LHCN-M2 (cell line): ENCODE measurements around the gene MYL1. TPM values are rescaled to one million over a fixed set of nuclear protein-coding genes. Genes with fewer than 3 reads are reported as not detected.

Experiments used
- DNase-seq: peaks from one replicate; pipeline ENCODE4 v3.0.0-alpha.2; 2012; ENCODE audit warnings: low read depth
- polyA plus RNA-seq: library from polyadenylated mRNA; unstranded; fragments of >200 nt; gene quantifications from one replicate; pipeline ENCODE4 v1.2.1, GENCODE V29; 2012; ENCODE audit warnings: missing spikeins
- total RNA-seq: library from RNA; depleted of rRNA; stranded (reverse); fragments of >200 nt; gene quantifications from 2 replicates; pipeline ENCODE4 v1.2.3, GENCODE V29; 2014; rRNA removed

The MYL1 gene
- total RNA-seq, result 0.34 TPM in 1 of 2 replicates, not detected in the other
- polyA plus RNA-seq, result 3.6 TPM

DNA sequence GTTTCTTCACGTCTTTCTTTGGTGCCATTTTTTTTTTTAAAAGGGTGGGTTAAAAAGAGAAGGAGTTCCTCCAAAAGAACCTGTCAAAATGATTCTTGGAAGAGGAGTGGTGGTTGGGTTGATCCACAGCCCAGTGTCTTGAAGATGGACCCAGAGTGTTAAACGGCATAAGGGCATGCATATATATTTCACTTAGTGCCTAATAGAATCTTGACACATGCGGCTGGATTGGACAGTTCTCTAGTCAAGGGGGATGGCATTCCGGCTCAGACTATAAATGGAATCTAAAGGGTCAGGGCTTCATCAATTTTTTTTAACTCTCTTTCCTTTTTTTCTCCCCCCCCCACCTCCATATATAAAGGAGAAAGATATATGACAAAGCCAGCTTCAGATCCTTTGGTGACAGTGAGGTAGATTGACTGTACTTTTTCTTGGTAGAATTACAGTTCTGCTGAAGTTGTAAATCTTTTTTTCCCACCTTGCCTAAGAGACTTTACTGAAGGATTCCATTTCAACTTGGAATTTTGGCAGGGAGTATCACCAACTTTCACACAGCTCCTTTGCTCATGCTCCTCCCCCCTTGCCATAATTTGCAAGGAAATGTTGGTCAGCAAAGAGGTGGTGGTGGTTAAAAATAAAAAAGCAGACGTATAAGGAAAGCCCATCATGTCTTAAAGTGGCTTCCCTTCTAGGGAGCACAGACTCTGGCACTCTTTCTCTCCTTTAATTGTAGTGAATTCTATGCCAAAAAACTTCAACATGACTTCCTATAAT, at the start of gene MYL1:
TSS of gene MYL1 (minus strand) at position 160 of the 774 bp plus-strand sequence. CDS start at position 28, 132 bp downstream.
- DNase-seq, result no peak

DNA sequence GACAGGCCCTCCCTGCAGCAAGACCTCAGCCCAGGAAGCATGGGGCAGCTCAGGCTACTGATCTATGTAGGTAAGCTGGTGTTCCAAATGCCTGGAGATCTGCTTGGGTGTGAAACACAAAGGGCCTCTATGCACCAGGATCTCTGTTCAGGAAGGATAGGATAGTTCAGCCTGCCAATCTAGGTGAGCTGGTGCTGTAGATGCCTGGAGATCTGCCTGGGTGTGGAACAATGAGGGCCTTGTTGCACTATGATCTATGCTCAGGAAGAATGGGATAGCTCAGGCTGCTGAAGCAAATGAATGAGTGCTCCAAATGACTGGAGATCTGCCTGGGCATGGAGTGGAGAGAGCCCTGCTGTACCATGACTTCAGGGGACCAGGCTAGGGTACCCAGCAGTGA, 48.9 kb upstream of the MYL1 start:
- no peak for DNase-seq

DNA sequence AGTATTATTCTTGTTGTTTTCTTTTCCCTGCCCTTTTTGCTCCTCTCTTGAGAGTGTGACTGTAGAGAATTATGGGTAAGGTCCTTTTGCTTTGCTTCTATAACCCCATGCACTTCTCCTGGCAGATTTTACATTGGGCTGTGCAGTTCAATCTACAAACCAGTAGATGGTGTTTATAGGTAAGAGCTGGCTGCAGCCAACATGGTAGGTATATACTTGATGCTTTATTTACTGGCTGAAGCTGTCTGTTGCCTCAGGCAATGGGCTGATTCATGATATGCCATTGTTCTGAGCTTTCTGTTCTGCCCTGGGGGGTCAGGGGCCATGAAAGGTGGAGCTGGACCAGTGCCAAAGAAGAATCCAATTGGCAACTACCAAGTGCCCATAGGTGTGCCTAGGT, 48.3 kb upstream of the MYL1 start:
- DNase-seq, result no peak

DNA sequence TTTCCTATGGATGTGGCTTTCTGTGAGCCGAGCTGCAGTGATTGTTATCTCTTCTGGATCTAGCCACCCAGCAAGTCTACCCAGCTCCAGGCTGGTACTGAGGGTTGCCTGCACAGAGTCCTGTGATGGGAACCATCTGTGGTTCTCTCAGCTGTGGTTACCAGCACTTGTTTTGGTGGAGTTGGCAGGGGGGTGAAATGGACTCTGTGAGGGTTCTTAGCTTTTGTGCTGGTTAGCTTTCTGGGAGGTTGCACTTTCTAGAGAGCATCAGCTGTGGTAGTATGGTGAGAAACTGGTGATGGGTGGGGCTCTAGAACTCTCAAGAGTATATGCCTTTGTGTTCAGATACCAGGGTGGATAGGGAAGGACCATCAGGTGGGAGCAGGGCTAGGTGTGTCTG, 45.4 kb upstream of the MYL1 start:
- DNase-seq, result no peak

DNA sequence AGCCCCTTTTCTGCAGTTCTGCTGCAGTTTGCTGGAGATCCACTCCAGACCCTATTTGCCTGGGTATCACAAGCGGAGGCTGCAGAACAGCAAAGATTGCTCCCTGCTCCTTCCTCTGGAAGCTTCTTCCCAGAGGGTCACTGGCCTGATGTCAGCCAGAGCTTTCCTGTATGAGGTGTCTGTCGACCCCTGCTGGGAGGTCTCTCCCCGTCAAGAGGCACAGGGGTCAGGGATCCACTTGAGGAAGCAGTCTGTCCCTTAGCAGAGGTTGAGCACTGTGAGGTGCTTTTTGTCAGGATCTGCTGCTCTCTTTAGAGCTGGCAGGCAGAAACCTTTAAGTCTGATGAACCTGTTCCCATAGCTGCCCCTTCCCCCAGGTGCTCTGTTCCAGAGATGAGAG, 42.0 kb upstream of the MYL1 start:
- DNase-seq, result no peak

DNA sequence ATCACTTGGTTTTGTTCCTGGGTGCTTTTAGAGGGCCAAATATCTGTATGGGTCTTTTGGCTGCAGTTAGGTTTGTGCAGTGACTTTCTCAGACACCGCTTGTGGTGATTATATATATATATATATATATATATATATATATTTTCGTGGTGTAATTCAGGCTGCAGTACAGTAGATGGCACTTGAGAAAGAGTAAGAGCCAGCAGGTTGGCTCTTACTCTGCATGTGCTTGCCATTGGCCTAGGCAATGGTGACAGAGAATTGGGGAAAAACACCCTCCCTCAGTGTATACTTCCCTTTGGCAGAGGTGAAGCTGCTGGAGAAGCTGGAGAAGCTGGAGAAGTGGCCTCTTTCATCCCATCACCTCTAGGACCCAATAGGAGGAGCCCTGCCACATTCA, 22.2 kb upstream of the MYL1 start:
- no peak for DNase-seq

DNA sequence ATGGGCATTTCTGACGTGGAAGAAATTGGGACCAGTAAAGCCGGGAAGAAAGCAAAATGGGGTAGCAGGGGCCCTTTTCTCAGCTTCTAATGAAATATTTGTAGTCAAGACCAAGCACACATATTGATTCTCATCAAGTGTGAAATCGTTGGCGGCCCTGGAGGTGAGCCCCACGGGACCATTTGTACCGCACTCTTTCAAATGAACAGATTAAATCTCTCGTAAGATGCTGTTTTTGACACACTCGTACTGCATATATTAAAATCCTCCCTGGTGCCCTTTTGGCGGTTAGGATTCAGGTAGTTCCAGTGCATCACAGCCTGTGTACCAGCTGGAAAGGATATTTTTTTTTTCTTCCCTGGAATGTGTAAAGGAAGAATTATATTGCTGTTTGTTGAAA, 9.9 kb upstream of the MYL1 start:
- no peak for DNase-seq

DNA sequence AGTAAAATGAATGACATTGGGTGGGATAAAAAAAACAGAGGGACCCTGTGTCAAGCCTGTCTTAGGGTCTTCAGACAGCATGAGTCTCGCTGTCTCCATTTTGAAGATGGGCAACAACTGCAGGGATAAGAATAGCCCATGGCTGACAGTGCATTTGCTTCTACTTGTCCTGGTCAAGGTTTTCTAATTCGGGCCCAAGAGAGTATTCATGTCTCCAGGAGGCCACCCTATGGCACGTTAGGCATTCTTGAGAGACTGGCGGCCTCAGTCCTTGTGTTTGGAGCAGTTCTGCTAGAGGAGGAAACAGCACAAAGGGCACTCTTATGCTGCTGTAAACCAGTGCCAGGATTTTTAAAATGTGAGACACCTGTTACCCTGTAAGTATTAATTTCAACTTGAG, 9.5 kb upstream of the MYL1 start:
- no peak for DNase-seq

DNA sequence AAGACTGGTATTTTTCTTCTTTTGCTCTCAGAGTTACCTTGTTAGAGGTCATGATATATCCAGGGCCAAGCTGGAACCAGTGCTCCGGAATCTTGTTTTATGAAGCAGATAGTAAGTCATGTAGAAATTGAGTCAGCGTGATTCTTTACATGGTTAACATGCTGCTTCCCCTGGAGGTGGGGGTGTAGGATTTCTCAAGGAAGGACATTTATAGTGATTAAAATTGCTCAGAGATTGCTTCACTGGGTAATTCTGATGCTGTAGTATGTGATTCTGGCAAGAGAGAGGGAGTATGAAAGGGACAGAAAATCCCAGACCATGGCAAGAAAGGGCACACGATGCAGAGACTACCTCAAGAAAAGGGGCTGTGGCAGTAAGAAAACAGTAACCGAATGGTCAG, 8.0 kb upstream of the MYL1 start:
- no peak for DNase-seq

DNA sequence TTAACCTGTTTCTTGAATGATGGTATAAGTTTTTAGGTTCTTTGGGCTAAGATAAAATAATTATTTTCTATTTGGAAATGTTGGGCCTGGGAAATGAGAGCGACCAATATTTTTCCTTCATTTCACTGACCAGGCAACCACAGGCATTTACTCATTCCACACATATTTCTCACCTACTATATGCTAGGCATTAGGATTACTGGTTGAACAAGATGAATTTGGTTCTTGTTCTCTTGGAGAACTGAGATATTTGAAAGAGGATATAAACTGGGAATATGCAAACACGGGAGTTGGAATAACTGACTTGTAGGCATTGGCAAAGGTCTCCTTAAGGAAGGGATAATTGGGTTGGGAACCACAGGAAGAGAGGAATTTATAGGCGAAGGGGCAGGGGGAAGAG, 3.9 kb upstream of the MYL1 start:
- DNase-seq, result peak; percentile 63

DNA sequence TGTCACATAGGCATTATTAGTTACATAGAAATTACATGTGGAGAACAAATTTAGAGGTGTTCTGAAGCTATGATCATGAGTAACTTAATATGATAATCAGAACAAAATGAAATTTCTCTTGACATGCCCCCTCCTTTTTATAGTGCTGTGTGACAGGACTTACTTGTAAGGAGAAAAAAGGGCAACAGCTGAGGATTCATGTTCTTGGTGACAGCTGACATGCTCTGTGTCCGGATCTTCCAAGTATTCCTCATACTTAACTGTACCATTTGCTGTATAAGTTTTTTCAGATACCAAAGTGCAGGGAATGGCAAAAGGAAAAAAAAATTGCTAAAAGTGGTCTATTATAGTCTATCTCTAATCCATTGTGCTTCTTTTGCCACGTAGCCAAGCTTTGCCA, 3.5 kb upstream of the MYL1 start:
- peak; percentile 75 for DNase-seq

DNA sequence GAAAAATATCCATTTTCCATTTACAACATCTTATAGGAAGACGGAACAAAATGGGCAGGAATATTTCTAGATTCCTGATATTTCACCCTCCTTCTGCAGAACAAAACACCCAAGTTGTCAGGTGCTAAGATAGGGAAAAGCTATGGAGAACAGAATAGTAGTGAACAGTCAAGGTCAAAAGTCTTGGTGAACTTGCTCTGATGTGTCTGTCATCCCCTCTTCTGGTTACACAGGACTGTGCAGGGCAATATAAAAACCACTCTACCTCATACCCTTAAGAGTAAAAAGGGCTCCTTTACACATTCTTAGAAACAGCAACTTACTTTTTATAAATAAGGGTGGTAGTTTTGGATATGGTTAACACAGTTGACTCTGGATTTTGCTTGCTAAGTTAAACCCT, 4.4 kb downstream of the MYL1 start:
- no peak for DNase-seq

DNA sequence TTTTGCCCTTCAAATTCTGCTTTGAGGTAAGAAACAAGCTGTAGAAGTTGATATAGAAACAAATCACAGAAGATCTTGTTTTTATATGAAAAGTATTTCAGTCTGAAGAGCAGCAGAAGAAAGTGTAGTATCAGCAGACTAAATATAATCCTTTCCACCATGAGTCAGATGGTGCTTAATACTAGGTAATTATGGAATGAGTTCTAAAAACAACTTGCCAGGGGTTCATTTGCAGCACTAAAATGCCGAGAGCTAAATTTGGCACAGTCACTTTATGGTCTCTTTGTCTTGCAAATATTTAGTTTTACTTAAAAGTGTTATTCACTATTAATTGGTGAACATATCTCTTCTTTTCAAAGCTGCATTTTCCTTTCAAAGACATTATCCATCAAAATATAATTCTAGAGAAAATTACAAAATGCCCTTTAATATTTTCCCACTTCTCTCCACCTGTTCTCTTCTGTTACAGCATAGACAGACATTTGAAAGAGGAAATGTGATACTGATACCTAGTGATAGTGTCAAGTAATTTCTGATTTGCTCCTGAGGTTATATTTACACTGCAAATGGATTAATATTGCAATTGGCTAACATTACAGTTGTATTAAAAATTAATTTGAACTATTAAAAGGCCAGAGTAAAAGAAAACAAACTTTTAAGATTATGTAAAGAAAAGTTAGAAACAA, 5.3 kb downstream of the MYL1 start:
- peak; percentile 14 for DNase-seq

DNA sequence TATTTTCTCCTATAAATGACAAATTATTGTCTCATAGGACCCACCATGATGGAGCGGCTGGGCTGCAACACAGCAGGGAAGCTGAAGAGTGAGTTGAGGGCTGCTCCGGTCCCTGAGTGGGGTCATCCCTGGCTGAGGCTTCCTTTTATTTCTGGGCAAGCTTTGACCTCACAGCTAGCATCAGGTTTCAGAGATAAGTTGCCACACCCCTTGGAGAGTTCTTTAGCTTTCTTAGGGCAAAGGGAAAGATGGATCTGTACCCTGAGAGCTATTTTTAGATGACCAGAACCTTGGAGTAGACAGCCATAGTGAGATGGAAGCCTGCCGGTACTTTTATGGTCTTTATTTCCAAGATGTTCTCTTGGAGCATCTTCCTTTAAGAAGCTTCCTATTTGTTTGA, 11.5 kb downstream of the MYL1 start:
- no peak for DNase-seq

DNA sequence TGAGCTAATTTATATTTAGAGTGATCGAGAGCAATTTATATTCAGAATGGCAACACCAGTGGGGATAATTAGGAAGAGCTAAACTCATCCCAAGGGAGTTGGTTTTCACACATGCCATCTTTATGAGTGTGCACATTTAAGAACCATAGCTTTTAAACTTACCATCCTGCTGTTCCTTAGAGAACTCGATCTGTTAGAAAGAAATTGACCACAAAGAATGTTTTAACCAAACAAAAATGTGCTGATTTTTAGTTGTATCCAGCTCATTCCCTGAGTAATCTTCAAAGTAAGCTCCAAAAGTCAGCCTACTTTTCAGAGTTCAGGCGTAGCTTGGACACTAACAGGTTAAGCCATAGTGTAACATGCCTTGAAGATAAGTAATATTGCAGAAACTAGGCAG, 12.6 kb downstream of the MYL1 start:
- DNase-seq, result peak; percentile 68

DNA sequence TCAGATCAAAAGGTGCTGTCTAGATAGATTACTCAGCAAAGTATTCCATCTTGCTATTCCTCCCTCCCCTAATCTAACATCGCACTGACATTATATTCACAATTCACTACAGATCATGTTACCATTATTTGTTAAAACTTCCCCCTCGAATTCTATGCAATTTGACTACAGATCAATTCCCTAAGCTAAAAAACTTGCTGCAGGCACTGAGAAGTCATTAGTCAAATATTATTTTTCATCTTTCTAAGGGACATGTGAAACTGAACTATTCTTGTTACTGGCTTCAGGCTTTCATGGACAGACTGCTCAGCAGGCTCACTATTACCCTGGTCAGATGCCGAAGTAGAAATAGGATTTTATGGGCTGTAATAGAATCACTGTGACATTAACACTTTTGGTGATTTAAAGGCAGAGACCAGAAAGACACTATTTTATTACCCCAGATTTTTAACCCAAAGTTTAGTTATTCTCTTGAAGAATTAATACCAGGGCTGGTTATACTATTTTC, 15.1 kb downstream of the MYL1 start:
- no peak for DNase-seq

DNA sequence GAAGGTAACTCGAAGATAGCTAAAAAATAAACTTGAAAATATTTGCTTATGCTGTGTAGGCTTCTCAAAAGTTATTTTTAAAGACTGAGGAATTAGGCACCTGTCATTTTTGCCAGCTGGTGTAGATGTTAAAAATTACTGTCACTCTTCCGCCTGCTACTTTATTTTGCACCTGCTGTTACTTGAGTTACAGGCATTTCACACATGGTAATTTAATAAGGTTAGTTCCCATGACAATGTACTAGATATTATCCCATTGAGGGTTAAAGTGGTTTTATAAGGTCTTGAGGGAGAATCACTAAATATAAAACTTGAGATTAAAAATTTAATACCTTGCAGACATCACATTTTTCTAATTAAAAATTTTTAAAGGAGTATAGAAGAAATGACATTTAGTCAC, 26.6 kb downstream of the MYL1 start:
- DNase-seq, result peak; percentile 61

DNA sequence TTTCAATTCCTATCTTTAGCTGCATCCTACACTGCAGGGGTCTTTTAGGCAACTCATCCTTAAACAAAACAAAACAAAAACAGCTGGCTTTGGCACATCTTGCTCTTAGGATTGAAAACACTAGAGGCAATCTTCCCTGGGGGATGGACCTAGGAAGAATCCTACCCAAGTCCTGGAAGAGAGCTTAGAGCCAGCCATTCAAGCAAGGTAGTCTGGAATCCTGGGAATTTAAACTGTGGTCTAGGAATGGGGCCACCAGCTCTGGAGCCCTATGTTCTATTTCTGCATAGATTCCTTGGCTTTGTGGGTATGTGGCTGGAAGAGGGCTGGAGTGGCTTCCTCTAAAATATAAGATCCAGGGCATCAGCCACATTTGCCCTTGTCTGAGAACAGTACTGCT, 27.7 kb downstream of the MYL1 start:
- DNase-seq, result peak; percentile 43

DNA sequence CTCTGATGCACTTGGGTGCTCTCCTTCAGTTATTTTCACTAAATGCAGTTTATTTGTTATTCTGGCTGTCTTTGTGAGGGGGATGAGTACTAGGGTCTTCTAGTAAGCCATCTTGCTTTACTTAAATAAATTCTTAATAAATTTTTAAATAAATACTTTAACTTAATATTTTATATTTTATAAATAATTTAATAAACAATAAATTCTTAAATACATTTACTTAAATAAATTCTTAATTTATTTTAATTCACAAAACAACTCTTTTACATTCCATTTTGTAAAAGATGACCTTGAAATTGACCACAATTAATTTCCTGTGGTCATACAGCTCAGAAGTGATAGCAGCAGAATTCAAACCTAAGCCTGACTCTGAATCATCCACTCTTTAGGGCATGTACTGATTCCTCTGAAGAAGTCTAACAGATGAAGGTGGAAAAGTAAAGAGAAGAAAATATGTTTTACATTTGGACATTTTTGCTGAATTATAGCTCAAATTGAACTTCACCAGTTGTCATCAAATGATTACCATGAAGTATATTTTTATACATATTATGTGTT, 28.8 kb downstream of the MYL1 start:
- DNase-seq, result no peak

DNA sequence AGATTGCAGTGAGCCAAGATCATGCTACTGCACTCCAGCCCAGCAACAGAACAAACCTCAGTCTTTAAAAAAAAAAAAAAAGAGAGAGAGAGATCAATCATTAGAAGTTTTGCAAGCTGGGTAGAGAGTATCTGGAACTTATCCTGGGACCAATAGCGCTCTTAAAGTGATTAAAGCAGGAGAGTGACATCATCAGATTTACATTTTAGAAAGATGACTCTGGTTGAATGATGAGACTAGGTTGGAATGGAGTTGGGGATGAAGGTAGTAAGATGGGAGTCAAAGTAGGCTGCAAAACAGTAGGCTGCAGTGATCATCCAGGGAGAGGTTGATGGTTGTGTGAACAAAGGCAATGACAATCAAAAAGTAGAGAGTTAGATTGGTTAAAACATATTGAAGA, 37.8 kb downstream of the MYL1 start:
- no peak for DNase-seq

DNA sequence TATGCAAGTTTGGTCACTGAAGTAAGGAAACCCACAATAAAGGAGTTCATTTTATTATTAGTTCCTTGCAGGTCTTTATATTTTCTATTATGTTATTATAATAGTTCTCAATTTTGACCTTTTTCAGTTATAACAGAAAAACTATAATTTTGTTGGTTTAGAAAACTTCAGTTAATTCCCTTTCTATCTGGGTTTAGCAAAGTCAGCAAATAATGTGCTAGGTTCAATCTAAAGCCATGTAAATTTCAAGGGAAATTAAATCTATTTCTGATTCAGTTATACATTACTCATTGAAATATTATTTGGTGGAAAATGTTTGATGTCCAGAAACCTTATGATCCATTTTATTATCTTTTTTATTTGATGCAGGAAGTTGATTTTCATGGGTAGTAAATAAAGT, 43.7 kb downstream of the MYL1 start:
- no peak for DNase-seq

DNA sequence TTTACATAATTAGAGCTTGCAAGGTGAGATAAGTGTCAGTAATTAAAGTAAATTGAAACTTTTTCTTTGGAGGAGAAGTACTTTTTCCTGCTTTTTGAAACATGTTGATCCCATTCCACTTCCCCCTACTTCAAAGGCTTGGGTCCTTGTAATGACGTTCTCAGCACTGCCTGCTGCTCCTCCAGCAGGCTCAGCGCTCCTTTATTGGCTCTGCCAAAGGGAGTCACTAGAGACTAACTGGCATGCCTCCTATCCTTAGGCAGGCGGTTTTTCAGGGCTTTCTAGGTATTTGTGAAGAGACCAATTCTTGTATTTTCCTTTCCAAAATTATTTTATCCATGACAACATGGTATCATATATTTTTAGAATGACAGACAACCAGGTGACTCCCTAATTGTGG, 45.8 kb downstream of the MYL1 start:
- no peak for DNase-seq

DNA sequence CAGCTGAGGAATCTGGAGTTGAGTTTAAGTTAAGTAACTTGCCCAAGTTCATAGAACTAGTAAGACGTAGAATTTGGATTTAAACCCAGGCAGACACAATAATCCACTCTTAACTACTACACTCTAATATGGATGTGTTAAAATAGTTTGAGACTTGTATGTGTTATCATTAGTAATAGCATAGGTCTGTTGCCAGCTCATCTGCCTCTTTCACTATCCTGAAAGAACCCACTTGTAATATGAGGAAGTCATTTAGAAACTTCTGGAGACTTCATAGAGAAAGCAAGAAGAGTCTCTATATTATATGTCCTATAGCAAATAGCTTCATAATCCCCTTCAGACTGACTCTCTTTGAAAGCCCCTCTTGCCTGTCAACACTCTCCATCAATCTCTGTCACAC, 46.7 kb downstream of the MYL1 start:
- DNase-seq, result no peak
